ENCODE measurements around the gene NRDE2.
A peak's percentile ranks its signal among the peaks of the same experiment; 100 is the strongest.

The NRDE2 gene, protein sequence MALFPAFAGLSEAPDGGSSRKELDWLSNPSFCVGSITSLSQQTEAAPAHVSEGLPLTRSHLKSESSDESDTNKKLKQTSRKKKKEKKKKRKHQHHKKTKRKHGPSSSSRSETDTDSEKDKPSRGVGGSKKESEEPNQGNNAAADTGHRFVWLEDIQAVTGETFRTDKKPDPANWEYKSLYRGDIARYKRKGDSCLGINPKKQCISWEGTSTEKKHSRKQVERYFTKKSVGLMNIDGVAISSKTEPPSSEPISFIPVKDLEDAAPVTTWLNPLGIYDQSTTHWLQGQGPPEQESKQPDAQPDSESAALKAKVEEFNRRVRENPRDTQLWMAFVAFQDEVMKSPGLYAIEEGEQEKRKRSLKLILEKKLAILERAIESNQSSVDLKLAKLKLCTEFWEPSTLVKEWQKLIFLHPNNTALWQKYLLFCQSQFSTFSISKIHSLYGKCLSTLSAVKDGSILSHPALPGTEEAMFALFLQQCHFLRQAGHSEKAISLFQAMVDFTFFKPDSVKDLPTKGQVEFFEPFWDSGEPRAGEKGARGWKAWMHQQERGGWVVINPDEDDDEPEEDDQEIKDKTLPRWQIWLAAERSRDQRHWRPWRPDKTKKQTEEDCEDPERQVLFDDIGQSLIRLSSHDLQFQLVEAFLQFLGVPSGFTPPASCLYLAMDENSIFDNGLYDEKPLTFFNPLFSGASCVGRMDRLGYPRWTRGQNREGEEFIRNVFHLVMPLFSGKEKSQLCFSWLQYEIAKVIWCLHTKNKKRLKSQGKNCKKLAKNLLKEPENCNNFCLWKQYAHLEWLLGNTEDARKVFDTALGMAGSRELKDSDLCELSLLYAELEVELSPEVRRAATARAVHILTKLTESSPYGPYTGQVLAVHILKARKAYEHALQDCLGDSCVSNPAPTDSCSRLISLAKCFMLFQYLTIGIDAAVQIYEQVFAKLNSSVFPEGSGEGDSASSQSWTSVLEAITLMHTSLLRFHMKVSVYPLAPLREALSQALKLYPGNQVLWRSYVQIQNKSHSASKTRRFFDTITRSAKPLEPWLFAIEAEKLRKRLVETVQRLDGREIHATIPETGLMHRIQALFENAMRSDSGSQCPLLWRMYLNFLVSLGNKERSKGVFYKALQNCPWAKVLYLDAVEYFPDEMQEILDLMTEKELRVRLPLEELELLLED

DNA sequence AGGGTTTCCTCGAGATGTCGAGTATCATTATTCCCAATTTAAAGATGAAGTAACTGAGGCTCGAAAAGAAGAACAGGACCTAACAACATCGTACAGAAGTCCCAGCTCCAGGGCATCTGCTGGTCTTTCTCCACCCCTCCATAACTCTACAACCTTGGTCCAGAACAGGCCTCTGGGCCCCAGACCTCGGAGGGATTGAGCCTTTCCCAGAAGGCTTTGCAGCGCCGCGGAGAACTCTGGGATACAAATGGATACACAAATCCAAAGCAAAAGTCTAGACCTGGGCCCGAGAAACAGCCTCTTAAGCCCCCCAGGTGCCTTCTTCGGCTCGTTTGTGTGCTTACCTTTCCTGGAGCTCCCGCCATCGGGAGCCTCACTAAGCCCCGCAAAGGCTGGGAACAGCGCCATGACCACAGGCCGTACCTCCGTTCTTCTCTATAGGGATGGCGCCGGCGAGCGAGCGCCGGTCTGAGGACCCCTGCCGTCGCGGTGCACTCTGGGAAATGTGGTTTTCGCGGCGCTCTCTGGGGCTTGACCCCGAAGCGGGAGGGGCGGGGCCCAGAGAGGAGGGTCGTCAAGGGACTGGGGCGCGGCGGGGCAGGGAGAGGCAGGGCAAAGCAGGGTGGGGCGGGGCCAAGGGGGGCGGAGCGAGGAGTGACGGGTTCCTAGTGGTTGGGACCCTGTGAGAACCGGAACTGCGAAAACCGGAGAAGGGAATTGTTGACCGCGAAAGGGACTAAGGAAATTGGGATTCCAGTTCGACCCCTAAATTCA lies at the start of gene NRDE2:
TSS of gene NRDE2 (minus strand) at position 445 of the 774 bp plus-strand sequence. CDS start at position 408, 37 bp downstream.
- peak; percentile 95 for DNase-seq

DNA sequence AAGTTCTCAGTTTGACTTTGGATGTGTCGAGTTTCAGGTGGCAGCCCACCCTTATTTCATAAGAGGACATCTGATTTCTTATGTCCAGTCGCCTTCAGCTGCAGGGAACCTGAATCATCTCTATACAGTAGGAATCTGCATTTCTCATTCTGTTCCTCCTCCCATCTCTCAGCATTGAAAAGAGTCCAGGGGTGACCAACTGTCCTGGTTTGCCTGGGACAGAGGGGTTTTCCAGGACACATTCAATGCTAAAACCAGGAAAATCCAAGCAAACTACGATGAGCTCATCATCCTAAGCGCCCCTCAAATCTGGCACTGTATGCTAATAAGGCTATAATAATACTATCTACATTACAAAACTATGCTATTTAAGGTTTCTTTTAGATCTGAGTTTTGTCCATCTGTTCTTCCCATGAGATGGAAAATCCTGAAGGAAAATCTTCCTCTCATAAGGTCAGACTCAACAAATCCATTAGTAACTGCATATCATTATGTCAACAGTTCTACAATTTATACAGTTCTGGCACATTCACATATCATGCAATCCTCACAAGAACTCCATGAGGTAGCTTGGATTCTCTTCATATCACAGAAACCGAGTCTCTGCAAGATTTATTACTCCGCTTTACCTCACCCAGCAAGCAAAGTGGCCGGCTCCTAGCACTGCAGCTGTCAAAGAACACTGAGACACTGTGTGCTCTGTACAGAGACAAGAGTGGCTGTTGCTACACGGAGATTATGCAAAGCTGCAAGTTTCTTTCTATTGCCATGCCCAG lies 49.5 kb upstream of the NRDE2 start:
- DNase-seq, result no peak

DNA sequence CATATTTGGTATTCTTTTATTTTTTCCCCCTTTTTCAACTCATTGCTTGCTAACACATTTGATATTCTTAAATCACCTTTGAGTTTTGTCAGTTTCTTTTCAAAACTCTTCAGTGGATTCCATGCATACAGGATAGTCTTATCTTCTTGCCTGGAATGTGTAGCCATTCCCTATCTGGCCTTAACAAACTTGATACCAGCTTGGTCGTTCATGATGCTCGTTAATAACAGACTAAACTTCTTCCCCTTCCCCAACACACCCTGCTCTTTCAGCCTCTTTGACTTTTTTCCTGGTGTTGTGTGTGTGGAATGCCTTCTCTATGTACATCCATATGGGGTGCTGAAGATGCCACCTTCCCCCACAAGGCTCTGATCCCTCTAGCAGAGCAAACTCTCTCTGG lies 47.4 kb upstream of the NRDE2 start:
- no peak for DNase-seq

DNA sequence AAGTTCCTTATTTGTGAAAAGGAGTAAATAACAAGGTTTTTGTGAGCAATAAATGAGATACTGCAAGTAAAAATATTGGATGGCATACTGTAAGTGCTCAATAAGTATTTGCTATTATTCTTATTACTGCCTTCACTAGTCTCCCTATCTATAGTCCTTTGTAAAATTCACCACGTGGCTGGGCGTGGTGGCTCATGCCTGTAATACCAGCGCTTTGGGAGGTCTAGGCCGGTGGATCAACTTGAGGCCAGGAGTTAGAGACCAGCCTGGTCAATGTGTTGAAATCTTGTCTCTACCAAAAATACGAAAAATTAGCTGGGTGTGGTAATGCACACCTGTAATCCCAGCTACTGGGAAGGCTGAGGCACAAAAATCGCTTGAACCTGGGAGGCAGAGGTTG lies 46.5 kb upstream of the NRDE2 start:
- DNase-seq, result no peak

DNA sequence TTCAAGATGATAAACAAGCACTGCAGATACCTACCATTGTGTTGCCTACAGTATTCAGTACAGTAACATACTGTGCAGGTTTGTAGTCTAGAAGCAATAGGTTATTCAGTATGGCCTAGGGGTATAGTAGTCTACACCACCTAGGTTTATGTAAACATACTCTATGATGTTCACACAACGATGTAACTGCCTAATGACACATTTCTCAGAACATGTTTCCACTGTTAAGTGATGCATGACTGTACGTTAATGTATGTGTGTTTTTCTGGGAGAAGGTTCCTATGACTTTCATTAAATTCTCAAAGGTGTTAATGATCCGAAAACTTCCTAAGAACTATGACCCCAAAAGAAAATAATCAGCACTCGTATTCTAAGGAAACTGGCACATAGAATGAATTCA lies 44.2 kb upstream of the NRDE2 start:
- no peak for DNase-seq

DNA sequence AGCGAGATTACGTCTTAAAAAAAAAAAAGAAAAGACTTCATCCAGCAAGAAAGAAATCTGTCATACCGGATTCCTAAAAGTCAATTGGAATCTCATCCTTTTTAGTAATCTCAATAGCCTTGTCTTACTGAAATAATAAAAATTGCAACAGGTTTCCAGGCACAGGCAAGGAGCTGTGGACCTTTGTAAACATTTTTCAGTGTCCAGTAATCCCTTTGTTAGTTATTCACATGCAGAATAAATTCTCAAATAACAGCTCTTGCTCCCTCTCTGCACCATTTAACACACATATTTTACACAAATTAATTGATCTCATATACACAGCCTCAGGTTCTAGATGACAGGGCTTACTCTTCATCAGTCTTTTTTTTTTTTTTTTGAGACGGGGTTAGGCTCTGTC lies 43.1 kb upstream of the NRDE2 start:
- no peak for DNase-seq

DNA sequence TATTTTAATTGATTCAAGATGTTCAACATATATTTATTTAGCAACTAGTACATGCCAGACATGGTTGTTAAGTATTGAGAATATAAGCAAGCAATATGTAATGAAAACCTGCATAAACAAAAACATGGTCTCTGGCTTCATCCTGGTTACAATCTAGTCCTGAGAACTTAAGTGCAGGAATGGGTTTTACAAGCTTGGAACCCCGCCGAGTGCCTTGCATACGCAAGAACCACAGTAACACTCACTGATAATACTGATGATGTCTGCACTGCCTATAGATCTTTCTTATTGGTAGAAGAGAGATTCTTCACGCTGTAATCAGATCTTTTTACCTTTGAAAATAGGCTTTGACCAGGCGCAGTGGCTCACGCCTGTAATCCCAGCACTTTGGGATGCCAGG lies 42.1 kb upstream of the NRDE2 start:
- DNase-seq, result no peak

DNA sequence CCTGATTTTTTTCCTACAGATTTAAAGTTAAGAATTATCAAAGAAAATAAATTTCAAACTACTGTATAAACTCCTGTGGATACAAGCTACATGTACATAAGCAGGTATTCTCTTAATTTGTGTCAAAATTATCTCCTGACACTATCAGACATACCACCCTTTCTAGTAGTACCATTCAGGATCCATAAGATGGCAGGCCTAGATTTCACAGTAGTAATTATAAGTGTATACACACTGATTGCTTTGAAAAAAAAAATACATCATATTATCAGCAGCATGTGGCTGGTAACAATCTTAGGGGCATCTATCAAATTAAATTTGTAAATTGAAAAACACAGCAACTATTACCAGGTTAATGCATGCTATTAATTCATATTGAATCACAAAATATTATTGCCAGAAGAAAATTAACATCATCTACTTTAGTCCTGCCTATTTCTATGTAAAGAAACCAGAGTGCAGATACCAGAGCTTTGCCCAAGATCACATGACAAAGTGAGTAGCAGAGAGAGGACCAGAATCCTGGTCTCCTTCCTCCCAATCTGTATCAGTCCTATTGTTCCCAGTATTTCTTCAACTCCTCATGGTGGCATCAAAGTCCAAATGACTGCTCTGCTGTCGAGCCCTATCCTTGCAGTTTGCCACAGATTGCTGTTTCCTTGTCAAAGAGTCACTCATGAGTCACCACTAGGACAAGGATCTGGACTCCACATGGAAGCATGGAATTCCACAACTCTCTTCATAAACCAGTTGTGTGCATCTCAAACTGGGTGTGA lies 37.4 kb upstream of the NRDE2 start:
- no peak for DNase-seq

DNA sequence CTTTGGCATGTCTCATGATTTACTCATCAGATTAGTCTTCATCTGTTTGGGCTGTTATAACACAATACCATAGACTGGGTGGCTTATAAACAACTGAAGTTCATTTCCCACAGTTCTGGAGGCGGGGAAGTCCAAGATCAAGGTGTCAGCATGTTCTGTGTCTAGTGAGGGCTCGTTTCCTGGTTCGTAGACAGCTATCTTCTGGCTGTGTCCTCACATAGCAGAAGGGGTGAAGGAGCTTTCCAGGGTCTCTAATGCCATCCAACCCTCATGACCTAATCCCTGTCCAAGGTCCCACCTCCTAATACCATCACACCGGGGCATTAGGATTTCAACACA lies 30.8 kb upstream of the NRDE2 start:
- no peak for DNase-seq

DNA sequence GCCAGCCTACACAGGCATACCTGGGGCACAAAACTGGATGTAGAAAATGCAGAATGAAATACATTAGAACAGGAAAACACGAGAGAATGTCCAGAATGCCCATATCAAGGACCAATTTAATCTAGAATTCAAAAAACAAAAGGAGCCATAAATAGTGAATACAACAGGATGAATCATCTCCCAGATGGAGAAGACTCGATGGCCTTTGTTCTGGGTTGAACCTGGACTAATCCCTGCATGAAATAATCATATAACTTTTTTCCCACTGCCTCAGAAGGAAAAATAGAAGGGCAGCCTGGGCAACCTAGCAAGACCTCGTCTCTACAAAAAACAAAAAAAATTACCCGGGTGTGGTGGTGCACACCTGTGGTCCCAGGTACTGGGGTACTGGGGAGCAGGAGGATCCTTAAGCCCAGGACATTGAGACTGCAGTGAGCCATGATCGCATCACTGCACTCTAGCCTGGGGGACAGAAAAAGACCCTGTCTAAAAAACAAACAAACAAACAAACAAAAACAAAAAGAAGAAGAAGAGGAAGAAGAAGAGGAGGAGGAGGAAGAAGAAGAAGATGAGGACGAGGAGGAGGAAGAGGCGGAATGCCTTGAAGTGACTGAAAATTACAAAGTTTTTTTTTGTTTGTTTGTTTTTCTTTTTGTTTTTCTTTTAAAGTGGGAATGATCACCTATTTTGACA lies 30.3 kb upstream of the NRDE2 start:
- no peak for DNase-seq

DNA sequence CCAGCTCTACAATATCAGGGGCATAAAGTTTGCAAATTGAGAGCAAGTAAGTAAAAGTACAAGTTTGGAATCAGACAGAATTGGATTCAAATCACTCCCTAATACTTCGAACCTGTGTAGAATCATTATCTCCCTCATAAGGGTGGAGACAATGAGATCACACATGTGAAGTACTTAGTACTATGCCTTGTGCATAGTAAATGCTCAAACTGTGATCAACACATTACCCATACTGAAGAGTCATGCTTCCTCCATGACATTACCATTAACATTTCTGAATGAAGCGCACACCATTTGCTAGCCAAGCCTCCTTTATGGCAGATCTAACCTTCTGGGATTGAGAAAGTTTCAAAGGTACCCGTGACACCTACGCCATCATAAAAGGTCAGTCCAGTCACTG lies 26.6 kb upstream of the NRDE2 start:
- DNase-seq, result no peak

DNA sequence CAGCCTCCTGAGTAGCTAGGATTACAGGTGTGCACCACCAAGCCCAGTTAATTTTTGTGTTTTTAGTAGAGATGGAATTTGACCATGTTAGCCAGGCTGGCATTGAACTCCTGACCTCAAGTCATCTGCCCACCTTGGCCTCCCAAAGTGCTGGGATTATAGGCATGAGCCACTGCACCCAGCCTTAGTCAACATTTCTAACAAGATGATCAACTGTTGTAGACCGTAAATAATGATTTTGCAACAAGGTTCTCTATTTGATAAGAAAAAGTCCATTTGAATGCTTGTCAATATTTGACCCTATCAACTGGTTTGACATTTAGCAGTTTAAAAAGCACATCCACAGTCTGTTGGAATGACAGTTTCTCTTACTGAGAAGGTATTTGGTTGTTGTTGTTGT lies 25.2 kb upstream of the NRDE2 start:
- no peak for DNase-seq

DNA sequence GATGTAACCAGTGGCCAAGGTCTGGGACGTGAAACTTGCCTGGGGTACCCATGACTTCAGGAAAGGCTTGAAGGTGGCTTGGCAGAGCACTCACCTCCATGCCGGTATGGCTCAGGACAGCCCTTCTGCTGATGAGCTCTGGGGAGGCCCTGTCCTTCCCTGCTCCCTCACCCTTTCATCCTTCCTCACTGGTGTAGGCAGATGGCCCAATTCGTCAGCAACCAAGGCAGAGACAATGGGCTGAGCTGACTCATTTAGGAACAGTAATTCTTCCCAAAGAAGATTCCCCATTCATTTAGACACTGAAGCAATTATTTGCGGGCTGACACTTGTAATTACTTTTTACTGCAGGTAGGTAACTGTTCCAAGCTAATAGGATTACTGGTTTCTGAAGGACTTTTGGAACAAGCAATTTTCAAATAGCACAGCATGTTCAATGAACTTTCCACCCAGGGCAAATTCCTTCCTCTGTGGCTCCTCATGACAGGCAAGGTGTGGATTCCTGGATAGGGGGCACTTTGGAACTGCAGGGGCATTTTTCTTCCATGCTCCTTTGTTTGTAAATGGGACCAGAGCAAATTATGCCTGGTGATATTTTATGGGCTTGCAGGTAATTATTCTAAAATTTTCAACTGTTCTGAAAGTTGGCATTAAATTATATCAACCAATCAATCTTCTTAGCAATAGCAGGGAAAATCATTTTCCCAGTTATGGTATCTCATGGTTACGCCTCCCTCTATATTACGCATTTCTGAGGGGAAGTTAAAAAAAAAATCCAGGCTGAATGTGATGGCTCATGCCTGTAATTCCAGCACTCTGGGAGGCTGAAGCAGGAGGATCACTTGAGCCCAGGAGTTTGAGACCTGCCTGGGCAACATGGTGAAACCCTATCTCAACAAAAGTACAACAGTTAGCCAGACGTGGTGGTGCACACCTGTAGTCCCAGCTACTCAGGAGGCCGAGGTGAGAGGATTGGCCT lies 24.1 kb upstream of the NRDE2 start:
- no peak for DNase-seq

DNA sequence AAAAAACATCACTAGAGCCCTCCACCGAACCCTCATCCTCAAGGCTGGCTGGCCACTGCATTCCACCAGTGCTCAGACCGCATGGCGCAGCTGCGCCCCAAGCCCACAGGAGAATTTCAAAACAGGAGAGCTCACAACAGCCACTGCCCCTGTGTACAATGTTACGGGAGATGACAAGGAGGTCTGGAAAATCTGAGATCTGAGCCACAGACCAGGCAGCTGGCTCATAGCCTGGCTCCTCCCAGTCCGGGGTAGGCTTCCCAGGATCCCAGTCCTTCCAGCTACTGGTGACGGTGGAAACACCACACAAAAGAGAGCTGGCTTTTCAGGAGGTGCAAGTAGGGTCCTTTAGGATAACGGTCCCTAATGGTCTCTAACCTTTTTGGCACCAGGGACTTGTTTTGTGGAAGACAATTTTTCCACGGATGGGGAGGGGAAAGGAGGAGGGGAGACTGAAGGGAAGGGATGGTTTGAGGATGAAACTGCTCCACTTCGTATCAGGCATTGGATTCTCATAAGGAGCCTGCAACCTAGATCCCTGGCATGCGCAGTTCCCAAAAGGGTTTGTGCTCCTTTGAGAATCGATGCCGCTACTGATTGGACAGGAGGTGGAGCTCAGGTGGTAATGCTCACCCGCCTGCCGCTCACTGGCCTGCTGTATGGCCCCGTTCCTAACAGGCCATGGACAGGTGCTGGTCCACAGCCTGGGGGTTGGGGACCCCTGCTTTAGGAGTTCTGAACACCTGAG lies 23.0 kb upstream of the NRDE2 start:
- no peak for DNase-seq

DNA sequence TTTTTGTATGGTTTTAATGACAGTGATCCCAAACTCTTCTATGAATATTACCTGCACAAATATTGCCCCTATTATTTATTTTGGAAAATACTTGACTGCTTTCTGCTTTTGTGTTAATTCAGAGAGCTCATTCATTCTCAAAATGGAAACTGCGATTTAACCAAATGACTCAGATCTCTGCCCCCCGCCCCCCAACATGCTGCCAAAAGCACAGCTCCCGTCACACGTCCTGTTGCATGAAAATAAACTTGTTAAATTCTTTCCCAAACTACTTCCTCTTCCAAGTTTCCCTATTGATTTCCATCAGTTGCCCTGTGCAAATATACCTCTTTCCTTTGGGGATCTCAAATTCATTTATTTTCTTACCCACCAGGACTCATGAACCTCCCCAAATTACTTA lies 18.0 kb upstream of the NRDE2 start:
- no peak for DNase-seq

DNA sequence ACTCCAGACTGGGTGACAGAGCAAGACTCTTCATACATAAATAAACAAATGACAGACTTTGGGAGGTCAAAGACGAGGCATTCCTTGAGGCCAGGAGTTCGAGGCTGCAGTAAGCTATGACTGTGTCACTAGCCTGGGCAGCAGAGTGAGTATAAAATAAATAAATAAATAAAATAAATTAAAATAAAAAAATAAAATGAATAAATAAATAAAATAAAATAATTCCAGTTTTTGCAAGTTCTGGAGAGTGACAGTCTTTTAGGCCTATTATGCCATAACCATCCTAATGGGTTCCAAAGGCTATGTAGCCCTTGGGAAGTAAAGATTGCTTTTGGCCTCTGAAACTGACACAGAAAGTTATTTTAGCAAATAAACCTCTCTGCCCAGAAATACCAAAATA lies 16.5 kb upstream of the NRDE2 start:
- no peak for DNase-seq

DNA sequence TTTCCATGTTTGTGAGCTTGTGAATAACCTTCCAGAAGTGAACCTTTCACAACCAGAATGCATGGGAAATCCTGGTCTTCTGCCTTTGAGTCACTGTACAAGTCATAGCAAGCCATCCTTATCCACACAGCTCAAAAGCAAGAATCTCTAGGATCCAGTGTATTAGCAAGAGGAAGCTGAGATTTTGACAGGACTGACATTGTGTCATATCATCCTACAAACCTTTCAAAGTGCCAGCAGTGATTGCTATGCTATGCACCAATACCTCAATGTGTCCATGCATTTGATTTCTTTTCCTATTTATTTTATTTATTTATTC lies 13.5 kb upstream of the NRDE2 start:
- DNase-seq, result no peak

DNA sequence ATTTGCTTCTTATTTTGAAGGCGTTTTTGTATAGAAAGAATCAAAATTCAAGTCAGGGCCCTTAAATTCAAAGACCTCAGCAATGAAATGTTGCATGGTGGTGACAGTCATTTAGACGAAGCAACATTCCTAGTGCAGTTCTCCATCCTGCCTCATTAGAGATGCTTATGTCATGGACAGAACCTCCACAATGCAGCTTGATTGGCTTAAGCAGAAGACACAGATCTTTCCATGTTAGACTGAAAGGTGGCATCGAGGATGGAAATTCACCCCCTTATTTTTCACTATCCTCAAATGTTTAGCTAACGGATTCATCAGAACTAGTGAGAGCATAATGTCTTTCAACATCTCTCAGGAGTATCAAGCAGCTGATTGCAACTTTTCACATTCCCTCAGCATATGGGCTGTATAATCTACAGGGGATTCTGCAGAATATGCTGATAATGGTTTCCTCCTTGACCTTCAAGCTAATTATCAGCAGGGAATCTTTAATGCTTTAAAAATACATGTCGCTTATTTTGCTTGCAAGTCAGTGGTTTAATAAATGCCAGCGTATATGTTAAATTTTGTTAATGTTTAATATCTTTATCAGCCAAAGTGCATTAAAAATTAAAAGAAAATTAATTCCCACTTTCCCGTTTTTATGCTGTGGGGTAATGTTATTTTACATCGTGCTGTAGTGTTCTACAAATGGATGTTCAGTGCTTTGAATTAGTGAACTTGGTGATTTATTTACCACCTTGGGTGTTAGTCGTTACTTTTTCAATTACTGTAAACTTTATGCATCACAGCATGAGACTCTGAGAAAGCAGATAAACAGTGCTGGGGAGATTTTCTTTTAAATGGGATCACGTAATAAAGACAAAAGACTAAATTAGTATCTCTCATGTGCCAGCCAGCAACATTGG lies 12.8 kb upstream of the NRDE2 start:
- no peak for DNase-seq
